ENCODE results near the gene RASL11A.

DNA sequence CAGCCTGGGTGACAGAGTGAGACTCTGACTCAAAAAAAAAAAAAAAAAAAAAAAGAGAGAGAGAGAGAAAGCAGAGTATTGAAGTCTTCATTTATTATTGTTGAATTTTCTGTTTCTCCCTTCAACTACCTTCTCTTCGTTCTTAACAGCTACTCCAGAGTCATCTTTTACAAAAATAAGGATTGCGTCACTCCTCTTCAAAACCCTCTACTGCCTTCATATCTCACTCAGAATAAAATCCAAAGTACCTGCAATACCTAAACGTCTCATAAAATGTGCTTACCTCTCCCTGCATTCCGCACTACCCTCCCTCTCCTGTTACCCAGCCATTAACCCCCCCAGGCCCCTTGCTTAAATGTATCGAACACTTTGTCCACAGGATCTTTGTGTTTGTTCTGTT, 36.7 kb upstream of the RASL11A start:
- TF ChIP-seq, protein P1, sequence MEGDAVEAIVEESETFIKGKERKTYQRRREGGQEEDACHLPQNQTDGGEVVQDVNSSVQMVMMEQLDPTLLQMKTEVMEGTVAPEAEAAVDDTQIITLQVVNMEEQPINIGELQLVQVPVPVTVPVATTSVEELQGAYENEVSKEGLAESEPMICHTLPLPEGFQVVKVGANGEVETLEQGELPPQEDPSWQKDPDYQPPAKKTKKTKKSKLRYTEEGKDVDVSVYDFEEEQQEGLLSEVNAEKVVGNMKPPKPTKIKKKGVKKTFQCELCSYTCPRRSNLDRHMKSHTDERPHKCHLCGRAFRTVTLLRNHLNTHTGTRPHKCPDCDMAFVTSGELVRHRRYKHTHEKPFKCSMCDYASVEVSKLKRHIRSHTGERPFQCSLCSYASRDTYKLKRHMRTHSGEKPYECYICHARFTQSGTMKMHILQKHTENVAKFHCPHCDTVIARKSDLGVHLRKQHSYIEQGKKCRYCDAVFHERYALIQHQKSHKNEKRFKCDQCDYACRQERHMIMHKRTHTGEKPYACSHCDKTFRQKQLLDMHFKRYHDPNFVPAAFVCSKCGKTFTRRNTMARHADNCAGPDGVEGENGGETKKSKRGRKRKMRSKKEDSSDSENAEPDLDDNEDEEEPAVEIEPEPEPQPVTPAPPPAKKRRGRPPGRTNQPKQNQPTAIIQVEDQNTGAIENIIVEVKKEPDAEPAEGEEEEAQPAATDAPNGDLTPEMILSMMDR (IDR thresholded peaks at IDR 0.05 in 8 of 11, conservative IDR thresholded peaks at IDR 0.05 in 3 of 11) = no peak
- TF ChIP-seq POLR2A (IDR thresholded peaks at IDR 0.05) = no peak
- no peak for TF ChIP-seq POLR2AphosphoS5 (IDR thresholded peaks at IDR 0.05)

All from spleen (tissue), 7 donors.